ENCODE measurements around the gene BCAS3. TPM values are rescaled to one million over a fixed set of nuclear protein-coding genes. Genes with fewer than 3 reads are reported as not detected.

The BCAS3 gene
- polyA plus RNA-seq, 1 donor from 2014 or later, result 23.2 TPM

GRCh38 chr17:61149106-61149825 lies 471.6 kb downstream of the BCAS3 start:
- H3K4me1 Mint-ChIP-seq, result peaks cover 6 to 10% (median 6%) of the 10 kb centered on the region in 3 donors
- H3K27me3 Mint-ChIP-seq, result no peaks in the 10 kb centered on the region
- H3K36me3 Mint-ChIP-seq, result peaks cover 8% of the 10 kb centered on the region
- no peak overlapping the region for H3K4me3 Mint-ChIP-seq
- peaks cover 0 to 4% (median 0%) of the 10 kb centered on the region in 3 donors for H3K9me3 Mint-ChIP-seq
- H3K27ac Mint-ChIP-seq, result no peak overlapping the region

- no peak overlapping the region for H3K27ac Mint-ChIP-seq
- no peak overlapping the region for H3K4me3 Mint-ChIP-seq
- peaks cover 8% of the 10 kb centered on the region for H3K36me3 Mint-ChIP-seq
- no peaks in the 10 kb centered on the region for H3K27me3 Mint-ChIP-seq
- peaks cover 0 to 4% (median 0%) of the 10 kb centered on the region in 3 donors for H3K9me3 Mint-ChIP-seq
- peaks cover 6 to 10% (median 6%) of the 10 kb centered on the region in 3 donors for H3K4me1 Mint-ChIP-seq
Observed at GRCh38 chr17:61149862-61150362, 472.3 kb downstream of the BCAS3 start.

GRCh38 chr17:61150686-61151299 lies 473.1 kb downstream of the BCAS3 start:
- Mint-ChIP-seq H3K27ac (no peak overlapping the region), H3K4me1 (peaks cover under 1 to 4% (median 2%) of the 10 kb centered on the region in 3 donors)

GRCh38 chr17:61152898-61153297 lies 475.2 kb downstream of the BCAS3 start:
- Mint-ChIP-seq H3K27me3 (no peaks in the 10 kb centered on the region), H3K9me3 (peaks cover 0 to 4% (median 0%) of the 10 kb centered on the region in 3 donors), H3K27ac (peak overlapping the region in 1 of 3 donors; percentile 15), H3K4me1 (peaks cover 2 to 9% (median 4%) of the 10 kb centered on the region in 3 donors), H3K36me3 (peaks cover 7% of the 10 kb centered on the region), H3K4me3 (no peak overlapping the region)

More at GRCh38 chr17:61150686-61151299, 473.1 kb downstream of the BCAS3 start:
- H3K4me3 Mint-ChIP-seq, result no peak overlapping the region
- peaks cover 6% of the 10 kb centered on the region for H3K36me3 Mint-ChIP-seq
- H3K9me3 Mint-ChIP-seq, result peaks cover 0 to 4% (median 0%) of the 10 kb centered on the region in 3 donors
- H3K27me3 Mint-ChIP-seq, result no peaks in the 10 kb centered on the region

GRCh38 chr17:61155590-61156237 lies 478.1 kb downstream of the BCAS3 start:
- H3K36me3 Mint-ChIP-seq, result peaks cover 12% of the 10 kb centered on the region
- H3K27ac Mint-ChIP-seq, result no peak overlapping the region
- peaks cover 0 to 4% (median 0%) of the 10 kb centered on the region in 3 donors for H3K9me3 Mint-ChIP-seq
- H3K4me1 Mint-ChIP-seq, result peaks cover 3 to 15% (median 8%) of the 10 kb centered on the region in 3 donors
- H3K27me3 Mint-ChIP-seq, result no peaks in the 10 kb centered on the region
- no peak overlapping the region for H3K4me3 Mint-ChIP-seq

- H3K27me3 Mint-ChIP-seq, result no peaks in the 10 kb centered on the region
- H3K4me1 Mint-ChIP-seq, result peaks cover 3 to 15% (median 8%) of the 10 kb centered on the region in 3 donors
- peaks cover 17% of the 10 kb centered on the region for H3K36me3 Mint-ChIP-seq
- no peak overlapping the region for H3K4me3 Mint-ChIP-seq
- H3K9me3 Mint-ChIP-seq, result no peaks in the 10 kb centered on the region
- H3K27ac Mint-ChIP-seq, result no peak overlapping the region
Observed at GRCh38 chr17:61157246-61157886, 479.7 kb downstream of the BCAS3 start.

GRCh38 chr17:61158376-61158775 lies 480.7 kb downstream of the BCAS3 start:
- H3K9me3 Mint-ChIP-seq, result no peaks in the 10 kb centered on the region
- peaks cover 13% of the 10 kb centered on the region for H3K36me3 Mint-ChIP-seq
- no peak overlapping the region for H3K4me3 Mint-ChIP-seq
- H3K27me3 Mint-ChIP-seq, result no peaks in the 10 kb centered on the region
- peaks cover 3 to 11% (median 8%) of the 10 kb centered on the region in 3 donors for H3K4me1 Mint-ChIP-seq
- no peak overlapping the region for H3K27ac Mint-ChIP-seq

- no peak overlapping the region for H3K4me3 Mint-ChIP-seq
- H3K9me3 Mint-ChIP-seq, result peaks cover 0 to 2% (median 0%) of the 10 kb centered on the region in 3 donors
- peaks cover 3 to 11% (median 8%) of the 10 kb centered on the region in 3 donors for H3K4me1 Mint-ChIP-seq
- no peaks in the 10 kb centered on the region for H3K27me3 Mint-ChIP-seq
- peaks cover 13% of the 10 kb centered on the region for H3K36me3 Mint-ChIP-seq
- H3K27ac Mint-ChIP-seq, result no peak overlapping the region
Observed at GRCh38 chr17:61159221-61159814, 481.7 kb downstream of the BCAS3 start.

GRCh38 chr17:61160204-61160603 lies 482.6 kb downstream of the BCAS3 start:
- Mint-ChIP-seq H3K27me3 (no peaks in the 10 kb centered on the region), H3K4me1 (peaks cover 3 to 11% (median 8%) of the 10 kb centered on the region in 3 donors), H3K4me3 (no peak overlapping the region), H3K36me3 (peaks cover 13% of the 10 kb centered on the region), H3K27ac (no peak overlapping the region), H3K9me3 (peaks cover 0 to 6% (median 0%) of the 10 kb centered on the region in 3 donors)

GRCh38 chr17:61160789-61161445 lies 483.3 kb downstream of the BCAS3 start:
- H3K4me3 Mint-ChIP-seq, result no peak overlapping the region
- no peaks in the 10 kb centered on the region for H3K27me3 Mint-ChIP-seq
- peaks cover 3 to 11% (median 7%) of the 10 kb centered on the region in 3 donors for H3K4me1 Mint-ChIP-seq
- peaks cover 13% of the 10 kb centered on the region for H3K36me3 Mint-ChIP-seq
- peaks cover 0 to 6% (median under 1%) of the 10 kb centered on the region in 3 donors for H3K9me3 Mint-ChIP-seq
- no peak overlapping the region for H3K27ac Mint-ChIP-seq

- H3K4me3 Mint-ChIP-seq, result no peak overlapping the region
- H3K4me1 Mint-ChIP-seq, result peaks cover 3 to 11% (median 7%) of the 10 kb centered on the region in 3 donors
Observed at GRCh38 chr17:61161615-61162134, 484.0 kb downstream of the BCAS3 start.

GRCh38 chr17:61164517-61164916 lies 486.9 kb downstream of the BCAS3 start:
- H3K9me3 Mint-ChIP-seq, result peaks cover 0 to 6% (median 2%) of the 10 kb centered on the region in 3 donors
- H3K27ac Mint-ChIP-seq, result no peak overlapping the region
- H3K27me3 Mint-ChIP-seq, result no peaks in the 10 kb centered on the region
- peak overlapping the region in 1 of 4 donors; percentile 27 for H3K4me3 Mint-ChIP-seq
- peaks cover 0 to 3% (median 1%) of the 10 kb centered on the region in 3 donors for H3K4me1 Mint-ChIP-seq
- peaks cover 6% of the 10 kb centered on the region for H3K36me3 Mint-ChIP-seq

More at GRCh38 chr17:61161615-61162134, 484.0 kb downstream of the BCAS3 start:
- H3K27me3 Mint-ChIP-seq, result no peaks in the 10 kb centered on the region
- peaks cover 0 to 6% (median 2%) of the 10 kb centered on the region in 3 donors for H3K9me3 Mint-ChIP-seq
- H3K36me3 Mint-ChIP-seq, result peaks cover 13% of the 10 kb centered on the region
- H3K27ac Mint-ChIP-seq, result no peak overlapping the region

GRCh38 chr17:61167075-61167474 lies 489.4 kb downstream of the BCAS3 start:
- H3K9me3 Mint-ChIP-seq, result peaks cover 0 to 6% (median 2%) of the 10 kb centered on the region in 3 donors
- H3K36me3 Mint-ChIP-seq, result peaks cover 5% of the 10 kb centered on the region
- no peaks in the 10 kb centered on the region for H3K27me3 Mint-ChIP-seq
- no peak overlapping the region for H3K27ac Mint-ChIP-seq
- no peak overlapping the region for H3K4me3 Mint-ChIP-seq
- no peaks in the 10 kb centered on the region for H3K4me1 Mint-ChIP-seq
